Measurements from ENCODE around the gene POLDIP3.

POLDIP3 gene

GRCh38 chr22:42632096-42632495 is 17.4 kb upstream of the POLDIP3 start:
- peak; percentile 39 for TF ChIP-seq CTCF (IDR thresholded peaks at IDR 0.05; ENCODE audit: control insufficient read depth, insufficient read depth, low read depth, low read length, missing control alignments)
- H3K4me3 ChIP-seq (ENCODE audit: control insufficient read depth, low read depth, low read length): no peak overlapping the region
- no peak for DNase-seq (ENCODE audit: low read depth)

GRCh38 chr22:42630901-42631602 is 16.4 kb upstream of the POLDIP3 start:
- no peak overlapping the region for H3K4me3 ChIP-seq (ENCODE audit: control insufficient read depth, low read depth, low read length)
- DNase-seq (ENCODE audit: low read depth): no peak
- no peak for TF ChIP-seq CTCF (IDR thresholded peaks at IDR 0.05; ENCODE audit: control insufficient read depth, insufficient read depth, low read depth, low read length, missing control alignments)

GRCh38 chr22:42630211-42630610 is 15.5 kb upstream of the POLDIP3 start:
- H3K4me3 ChIP-seq (ENCODE audit: control insufficient read depth, low read depth, low read length): no peak overlapping the region
- no peak for DNase-seq (ENCODE audit: low read depth)
- TF ChIP-seq CTCF (IDR thresholded peaks at IDR 0.05; ENCODE audit: control insufficient read depth, insufficient read depth, low read depth, low read length, missing control alignments): no peak

- no peak for DNase-seq (ENCODE audit: low read depth)
- no peak for TF ChIP-seq CTCF (IDR thresholded peaks at IDR 0.05; ENCODE audit: control insufficient read depth, insufficient read depth, low read depth, low read length, missing control alignments)
- no peak overlapping the region for H3K4me3 ChIP-seq (ENCODE audit: control insufficient read depth, low read depth, low read length)
These were observed 13.3 kb upstream of the POLDIP3 start for GRCh38 chr22:42627981-42628380.

- no peak for DNase-seq (ENCODE audit: low read depth)
- no peak for TF ChIP-seq CTCF (IDR thresholded peaks at IDR 0.05; ENCODE audit: control insufficient read depth, insufficient read depth, low read depth, low read length, missing control alignments)
- H3K4me3 ChIP-seq (ENCODE audit: control insufficient read depth, low read depth, low read length): no peak overlapping the region
These were observed 12.4 kb upstream of the POLDIP3 start for GRCh38 chr22:42626951-42627625.

- no peak for DNase-seq (ENCODE audit: low read depth)
- no peak for TF ChIP-seq CTCF (IDR thresholded peaks at IDR 0.05; ENCODE audit: control insufficient read depth, insufficient read depth, low read depth, low read length, missing control alignments)
- no peak overlapping the region for H3K4me3 ChIP-seq (ENCODE audit: control insufficient read depth, low read depth, low read length)
These were observed 11.7 kb upstream of the POLDIP3 start for GRCh38 chr22:42626431-42626830.

Measured in AG09309 (cell line).